HAP-1 (cell line): ENCODE results near the gene ZDHHC1.
"Not testable (repeated sequence)": the region's sequence is repeated elsewhere in the genome, so short reads cannot be mapped to it uniquely, and the experiment has no call there.

ENCODE experiments used
- DNase-seq, 2 experiments: peaks; one replicate each; pipeline ENCODE4 v3.0.0-alpha.2; 2016 to 2020; ENCODE audit warnings: low spot score in 2 of 2
- H3K27me3 ChIP-seq: fragments of 250-450 bp; sonication (Bioruptor Pico); 2 replicates; pipeline ENCODE4 v1.5.1; 2020; ENCODE audit warnings: low read depth, mild to moderate bottlenecking, moderate library complexity
- H3K36me3 ChIP-seq: fragments of 250-450 bp; sonication (Bioruptor Pico); replicated peaks from 2 replicates; pipeline ENCODE4 v1.5.1; 2020; ENCODE audit warnings: mild to moderate bottlenecking
- H3K4me1 ChIP-seq: fragments of 250-450 bp; sonication (Bioruptor Pico); 2 replicates; pipeline ENCODE4 v1.5.1; 2020; ENCODE audit warnings: mild to moderate bottlenecking
- H3K4me3 ChIP-seq: fragments of 250-450 bp; sonication (Bioruptor Pico); 2 replicates; pipeline ENCODE4 v1.5.1; 2020; ENCODE audit warnings: mild to moderate bottlenecking, moderate library complexity
- H3K9me3 ChIP-seq: fragments of 250-450 bp; sonication (Bioruptor Pico); 2 replicates; pipeline ENCODE4 v1.5.1; 2020; ENCODE audit warnings: mild to moderate bottlenecking, moderate library complexity
- in situ Hi-C: fragments of 300-500 bp; cut with MboI; formaldehyde crosslinking; loops from 3 replicates; pipeline ENCODE4 v1.14.3; 2020; ENCODE audit warnings: low sequenced_read_pairs, inconsistent platforms, mixed read lengths

The ZDHHC1 gene

GRCh38 chr16:67387479-67388079 is 28.7 kb downstream of the ZDHHC1 start:
- DNase-seq: no peak
- Histone ChIP-seq H3K4me1 (no peaks in the 10 kb centered on the region; the same call in 1 of the 2 replicates), H3K9me3 (no peaks in the 10 kb centered on the region), H3K4me3 (no peak overlapping the region), H3K36me3 (no peaks in the 10 kb centered on the region), H3K27me3 (no peaks in the 10 kb centered on the region)
- in situ Hi-C loops: no loop called here

GRCh38 chr16:67386861-67387455 is 29.3 kb downstream of the ZDHHC1 start:
- DNase-seq: no peak
- Histone ChIP-seq H3K9me3 (no peaks in the 10 kb centered on the region), H3K36me3 (no peaks in the 10 kb centered on the region), H3K4me1 (no peaks in the 10 kb centered on the region), H3K4me3 (no peak overlapping the region), H3K27me3 (no peaks in the 10 kb centered on the region)
- in situ Hi-C loops: no loop called here

- H3K27me3 ChIP-seq: 0 out of 2 replicates have a peak, but pooled peaks cover 3% of the 10 kb centered on the region
- no peaks in the 10 kb centered on the region for H3K36me3 ChIP-seq
- no peaks in the 10 kb centered on the region for H3K9me3 ChIP-seq
- in situ Hi-C loops: no loop called here
- no peaks in the 10 kb centered on the region for H3K4me1 ChIP-seq
- DNase-seq: no peak
- no peak overlapping the region for H3K4me3 ChIP-seq
Measured at GRCh38 chr16:67384778-67385510, 31.3 kb downstream of the ZDHHC1 start.

- H3K9me3 ChIP-seq: no peaks in the 10 kb centered on the region
- H3K36me3 ChIP-seq: no peaks in the 10 kb centered on the region
- in situ Hi-C loops: no loop called here
- H3K4me1 ChIP-seq: no peaks in the 10 kb centered on the region
- H3K4me3 ChIP-seq: no peak overlapping the region
- H3K27me3 ChIP-seq: 0 out of 2 replicates have a peak, but pooled peaks cover 3% of the 10 kb centered on the region
- no peak for DNase-seq
Measured at GRCh38 chr16:67383284-67383683, 33.0 kb downstream of the ZDHHC1 start.

- Histone ChIP-seq H3K9me3 (no peaks in the 10 kb centered on the region), H3K36me3 (no peaks in the 10 kb centered on the region), H3K4me3 (no peak overlapping the region), H3K4me1 (no peaks in the 10 kb centered on the region), H3K27me3 (0 out of 2 replicates have a peak, but pooled peaks cover 5% of the 10 kb centered on the region)
- no peak for DNase-seq
- in situ Hi-C loops: no loop called here
Measured at GRCh38 chr16:67378642-67379041, 37.6 kb downstream of the ZDHHC1 start.

GRCh38 chr16:67376012-67376411 is 40.3 kb downstream of the ZDHHC1 start:
- H3K36me3 ChIP-seq, H3K27me3 ChIP-seq, H3K4me1 ChIP-seq, DNase-seq, in situ Hi-C loops, H3K9me3 ChIP-seq, H3K4me3 ChIP-seq: not testable (repeated sequence)

GRCh38 chr16:67372664-67373063 is 43.6 kb downstream of the ZDHHC1 start:
- Histone ChIP-seq H3K4me3 (no peak overlapping the region), H3K27me3 (peaks cover 10% of the 10 kb centered on the region; the same call in 1 of the 2 replicates), H3K9me3 (no peaks in the 10 kb centered on the region; the same call in 1 of the 2 replicates), H3K36me3 (no peaks in the 10 kb centered on the region), H3K4me1 (no peaks in the 10 kb centered on the region)
- DNase-seq: no peak
- in situ Hi-C loops: no loop called here

GRCh38 chr16:67370661-67371060 is 45.6 kb downstream of the ZDHHC1 start:
- Histone ChIP-seq H3K36me3 (no peaks in the 10 kb centered on the region), H3K4me3 (no peak overlapping the region), H3K27me3 (peaks cover 16% of the 10 kb centered on the region; the same call in 1 of the 2 replicates), H3K9me3 (no peaks in the 10 kb centered on the region; the same call in 1 of the 2 replicates), H3K4me1 (no peaks in the 10 kb centered on the region)
- in situ Hi-C loops: no loop called here
- DNase-seq: no peak

GRCh38 chr16:67364600-67365235 is 51.6 kb downstream of the ZDHHC1 start:
- Histone ChIP-seq H3K9me3 (no peaks in the 10 kb centered on the region), H3K36me3 (no peaks in the 10 kb centered on the region), H3K4me3 (no peak overlapping the region), H3K4me1 (peaks cover 6% of the 10 kb centered on the region), H3K27me3 (peaks cover 33% of the 10 kb centered on the region)
- DNase-seq: no peak
- in situ Hi-C loops: no loop called here

- no peak for DNase-seq
- no peaks in the 10 kb centered on the region for H3K36me3 ChIP-seq
- H3K9me3 ChIP-seq: no peaks in the 10 kb centered on the region
- H3K4me1 ChIP-seq: peaks cover 6% of the 10 kb centered on the region
- no peak overlapping the region for H3K4me3 ChIP-seq
- peaks cover 25% of the 10 kb centered on the region for H3K27me3 ChIP-seq
- in situ Hi-C loops: no loop called here
Measured at GRCh38 chr16:67361038-67361437, 55.2 kb downstream of the ZDHHC1 start.

- in situ Hi-C loops, H3K4me3 ChIP-seq, H3K36me3 ChIP-seq, H3K4me1 ChIP-seq, H3K9me3 ChIP-seq, DNase-seq: not testable (repeated sequence)
- peaks cover 16% of the 10 kb centered on the region for H3K27me3 ChIP-seq
Measured at GRCh38 chr16:67359540-67360269, 56.6 kb downstream of the ZDHHC1 start.

GRCh38 chr16:67357561-67357960 is 58.7 kb downstream of the ZDHHC1 start:
- no peak for DNase-seq
- Histone ChIP-seq H3K4me1 (no peaks in the 10 kb centered on the region), H3K27me3 (peaks cover 9% of the 10 kb centered on the region; the same call in 1 of the 2 replicates), H3K4me3 (no peak overlapping the region), H3K9me3 (no peaks in the 10 kb centered on the region), H3K36me3 (no peaks in the 10 kb centered on the region)
- in situ Hi-C loops: no loop called here

- no peak for DNase-seq
- H3K9me3 ChIP-seq: no peaks in the 10 kb centered on the region
- H3K4me1 ChIP-seq: no peaks in the 10 kb centered on the region
- in situ Hi-C loops: no loop called here
- H3K4me3 ChIP-seq: no peak overlapping the region
- peaks cover 11% of the 10 kb centered on the region; the same call in 1 of the 2 replicates for H3K27me3 ChIP-seq
- no peaks in the 10 kb centered on the region for H3K36me3 ChIP-seq
Measured at GRCh38 chr16:67356396-67356795, 59.9 kb downstream of the ZDHHC1 start.
